ENCODE results near the gene OSBPL9.
"Not testable (repeated sequence)": the region's sequence is repeated elsewhere in the genome, so short reads cannot be mapped to it uniquely, and the experiment has no call there.

The OSBPL9 gene

GRCh38 chr1:51667561-51667960 lies 50.7 kb downstream of the OSBPL9 start:
- no peak for DNase-seq

GRCh38 chr1:51669272-51669671 lies 52.4 kb downstream of the OSBPL9 start:
- DNase-seq: no peak

DNA sequence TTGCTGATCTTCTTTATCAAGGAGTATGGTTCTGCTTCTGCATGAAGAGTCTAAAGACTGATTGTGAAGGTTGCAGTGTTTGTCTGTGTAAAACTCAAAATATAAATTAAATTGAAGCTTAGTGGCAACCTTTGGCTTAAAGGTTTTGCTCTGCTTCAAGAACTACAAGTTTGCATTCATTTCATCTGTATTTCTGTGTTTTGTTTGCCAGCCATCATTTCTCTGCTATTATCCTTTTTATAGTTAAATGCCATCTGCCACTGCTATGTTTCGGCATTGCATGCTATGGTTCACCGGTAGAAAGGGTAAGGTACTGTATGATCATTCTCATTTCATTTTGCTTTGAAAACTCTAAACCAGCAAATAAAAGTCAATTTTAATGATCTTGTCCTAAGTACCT lies 52.9 kb downstream of the OSBPL9 start:
- no peak for DNase-seq

DNA sequence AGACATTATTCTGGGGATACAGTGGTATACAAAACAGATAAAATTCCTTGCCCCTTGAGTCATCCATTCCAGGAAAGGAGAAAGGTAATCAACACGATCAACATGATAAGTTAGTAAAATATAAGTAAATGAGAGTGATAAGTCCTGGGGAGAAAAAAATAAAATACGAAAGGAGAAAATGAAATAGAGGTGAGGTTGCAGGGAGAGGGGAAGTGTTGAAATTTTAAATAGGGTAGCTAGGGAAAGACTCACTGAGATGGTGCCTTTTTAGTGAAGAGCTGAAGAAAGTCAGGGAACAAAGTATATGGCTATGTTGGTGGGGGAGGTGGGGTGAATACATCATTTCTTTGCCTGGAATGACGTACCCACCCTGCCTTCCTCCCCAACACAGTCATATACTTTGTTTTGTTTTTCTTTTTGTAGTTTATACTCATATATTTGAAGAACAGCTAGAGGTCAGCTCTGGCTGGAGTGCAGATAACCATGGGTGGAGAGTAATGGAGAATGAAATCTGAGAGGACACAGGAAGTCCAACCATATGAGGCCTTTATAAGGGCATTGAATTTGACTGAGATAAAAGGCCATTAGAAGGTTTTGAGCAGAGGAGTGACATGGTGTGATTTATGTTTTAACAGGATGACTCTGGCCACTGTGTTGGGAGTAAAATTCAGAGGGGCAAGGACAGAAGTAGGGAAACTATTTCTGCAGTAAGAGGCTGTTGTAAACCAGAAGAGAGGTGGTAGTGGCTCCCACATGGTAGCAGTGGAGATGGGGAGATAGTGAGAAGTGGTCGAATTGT lies 54.8 kb downstream of the OSBPL9 start:
- no peak for DNase-seq

- no peak for DNase-seq
Observed at GRCh38 chr1:51673279-51673678, 56.4 kb downstream of the OSBPL9 start.

- DNase-seq: no peak
Observed at GRCh38 chr1:51675177-51675780, 58.4 kb downstream of the OSBPL9 start.

GRCh38 chr1:51679435-51679834 lies 62.5 kb downstream of the OSBPL9 start:
- DNase-seq: no peak

GRCh38 chr1:51684776-51685175 lies 67.9 kb downstream of the OSBPL9 start:
- DNase-seq: no peak

DNA sequence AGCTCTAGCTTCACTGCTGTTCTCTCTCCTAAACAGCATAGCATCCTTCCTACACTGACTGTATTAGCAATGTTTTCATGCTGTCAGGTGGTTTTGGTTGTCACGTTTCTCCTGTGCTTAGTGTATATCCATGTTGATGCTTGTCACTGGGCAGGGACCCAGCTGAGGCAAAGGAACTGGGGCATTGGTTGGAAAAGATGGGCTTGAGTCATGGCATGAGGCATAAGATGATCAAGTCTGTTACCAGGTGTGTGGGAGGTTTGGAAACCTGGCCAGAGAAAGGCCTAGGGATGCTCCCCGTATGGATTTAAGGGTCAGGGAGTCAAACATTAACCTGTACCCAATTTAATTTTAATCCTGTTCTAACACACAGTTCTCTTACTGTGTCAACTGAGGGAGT lies 69.6 kb downstream of the OSBPL9 start:
- no peak for DNase-seq

- no peak for DNase-seq
Observed at GRCh38 chr1:51689075-51689440, 72.2 kb downstream of the OSBPL9 start.

DNA sequence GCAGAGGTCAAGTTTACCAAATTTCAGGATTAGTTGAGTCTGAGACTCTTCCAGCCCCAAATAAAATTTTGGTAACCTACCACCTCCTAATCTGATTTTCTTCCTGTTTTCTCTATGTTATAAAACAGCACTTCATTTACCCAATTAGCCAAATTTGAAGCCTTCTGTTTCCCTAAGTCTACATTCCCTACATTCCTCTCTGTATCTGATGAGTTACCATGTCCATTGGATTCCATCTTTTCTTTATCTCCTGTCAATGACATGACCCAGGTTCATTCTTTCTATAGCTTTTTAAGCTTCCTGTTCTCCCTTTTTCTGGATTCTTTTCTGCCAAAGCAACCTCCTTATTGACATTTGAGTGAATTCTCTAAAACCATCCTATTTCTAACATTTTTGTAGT lies 72.8 kb downstream of the OSBPL9 start:
- DNase-seq: no peak

DNA sequence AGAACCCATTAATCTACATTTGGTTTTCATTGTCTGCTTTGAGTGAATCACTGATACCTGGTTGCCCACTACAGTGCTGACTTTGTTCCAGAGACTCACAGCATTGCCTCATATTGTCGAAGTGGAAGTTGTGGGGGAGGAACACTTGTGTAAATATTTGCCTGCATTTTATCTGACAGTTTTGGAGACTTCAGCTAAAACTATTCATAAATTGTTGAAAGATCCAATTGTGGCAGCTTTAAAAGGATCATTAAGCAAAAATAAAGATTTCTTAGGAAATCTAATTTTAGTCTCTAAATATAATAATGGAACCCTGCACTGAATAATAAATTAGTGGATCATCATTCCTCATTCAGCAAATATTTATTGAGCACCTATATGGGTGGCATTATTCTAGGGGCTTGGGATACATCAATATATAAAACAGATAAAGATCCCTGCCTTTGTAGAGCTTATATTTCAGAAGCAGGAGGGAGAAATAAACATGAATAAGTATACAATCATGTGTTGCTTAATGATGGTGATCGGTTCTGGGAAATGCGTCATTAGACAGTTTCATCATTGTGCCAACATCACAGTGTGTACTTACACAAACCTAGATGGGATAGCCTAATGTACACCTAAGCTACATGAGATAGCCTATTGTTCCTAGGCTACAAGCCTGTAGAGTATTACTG lies 73.5 kb downstream of the OSBPL9 start:
- no peak for DNase-seq

GRCh38 chr1:51691920-51692319 lies 75.0 kb downstream of the OSBPL9 start:
- no peak for DNase-seq

GRCh38 chr1:51693419-51694155 lies 76.7 kb downstream of the OSBPL9 start:
- no peak for DNase-seq

- DNase-seq: no peak
Observed at GRCh38 chr1:51697166-51697565, 80.3 kb downstream of the OSBPL9 start.

- no peak for DNase-seq
Observed at GRCh38 chr1:51699391-51699790, 82.5 kb downstream of the OSBPL9 start.

- not testable (repeated sequence) for DNase-seq
Observed at GRCh38 chr1:51701782-51702181, 84.9 kb downstream of the OSBPL9 start.

DNA sequence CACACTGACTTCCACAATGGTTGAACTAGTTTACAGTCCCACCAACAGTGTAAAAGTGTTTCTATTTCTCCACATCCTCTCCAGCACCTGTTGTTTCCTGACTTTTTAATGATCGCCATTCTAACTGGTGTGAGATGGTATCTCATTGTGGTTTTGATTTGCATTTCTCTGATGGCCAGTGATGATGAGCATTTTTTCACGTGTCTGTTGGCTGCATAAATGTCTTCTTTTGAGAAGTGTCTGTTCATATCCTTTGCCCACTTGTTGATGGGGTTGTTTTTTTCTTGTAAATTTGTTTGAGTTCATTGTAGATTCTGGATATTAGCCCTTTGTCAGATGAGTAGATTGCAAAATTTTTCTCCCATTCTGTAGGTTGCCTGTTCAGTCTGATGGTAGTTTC lies 85.3 kb downstream of the OSBPL9 start:
- DNase-seq: not testable (repeated sequence)

DNA sequence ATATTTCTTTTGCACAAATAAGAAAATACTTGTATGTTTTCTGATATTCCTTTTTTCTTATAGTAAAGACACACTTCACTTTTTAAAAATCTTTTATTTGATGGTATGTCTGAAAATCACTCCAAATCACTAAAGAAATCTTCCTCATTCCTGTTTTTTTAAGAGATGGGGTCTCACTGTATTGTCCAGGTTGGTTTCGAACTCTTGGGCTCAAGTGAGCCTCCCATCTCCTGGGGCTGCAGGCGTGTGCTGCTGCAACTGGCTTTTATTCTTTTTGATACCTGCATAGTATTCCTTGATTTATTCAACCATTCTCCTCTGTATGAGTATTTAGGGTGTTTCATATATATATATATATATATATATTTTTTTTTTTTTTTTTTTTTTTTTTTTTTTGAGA lies 88.1 kb downstream of the OSBPL9 start:
- no peak for DNase-seq

DNA sequence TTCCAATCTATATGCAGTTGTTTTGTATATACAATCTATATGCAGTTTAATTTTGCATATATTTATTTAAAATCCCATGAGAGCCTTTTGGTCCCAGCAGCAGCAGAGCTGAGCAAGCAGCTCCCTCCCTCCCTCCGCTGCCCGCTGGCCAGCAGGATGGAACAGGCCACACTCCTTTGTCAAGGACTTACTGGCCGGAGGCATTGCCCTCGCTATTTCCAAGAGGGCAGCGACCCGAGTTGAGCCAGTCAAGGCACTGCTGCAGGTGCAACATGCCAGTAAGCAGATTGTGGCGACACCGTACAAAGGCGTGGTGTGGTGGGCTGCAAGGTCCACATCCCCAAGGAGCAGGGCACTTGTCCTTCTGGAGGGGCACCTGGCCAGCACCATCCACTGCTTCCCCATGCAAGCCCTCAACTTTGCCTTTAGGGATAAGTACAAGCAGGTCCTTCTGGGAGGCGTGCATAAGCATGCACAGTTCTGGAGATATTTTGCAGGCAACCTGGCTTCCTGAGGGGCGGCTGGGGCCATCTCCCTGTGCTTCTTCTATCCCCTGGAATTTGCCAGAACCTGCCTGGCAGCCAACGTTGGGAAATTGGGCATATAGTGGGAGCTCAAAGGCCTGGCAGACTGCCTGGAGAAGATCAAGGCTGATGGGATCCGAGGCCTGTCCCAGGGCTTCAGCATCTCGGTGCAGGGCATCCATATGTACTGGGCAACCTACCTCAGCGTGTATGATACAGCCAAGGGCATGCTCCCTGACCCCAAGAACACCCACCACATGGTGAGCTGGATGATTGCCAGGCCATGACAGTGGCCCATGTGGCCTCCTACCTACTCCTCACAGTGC lies 92.2 kb downstream of the OSBPL9 start:
- DNase-seq: no peak

DNA sequence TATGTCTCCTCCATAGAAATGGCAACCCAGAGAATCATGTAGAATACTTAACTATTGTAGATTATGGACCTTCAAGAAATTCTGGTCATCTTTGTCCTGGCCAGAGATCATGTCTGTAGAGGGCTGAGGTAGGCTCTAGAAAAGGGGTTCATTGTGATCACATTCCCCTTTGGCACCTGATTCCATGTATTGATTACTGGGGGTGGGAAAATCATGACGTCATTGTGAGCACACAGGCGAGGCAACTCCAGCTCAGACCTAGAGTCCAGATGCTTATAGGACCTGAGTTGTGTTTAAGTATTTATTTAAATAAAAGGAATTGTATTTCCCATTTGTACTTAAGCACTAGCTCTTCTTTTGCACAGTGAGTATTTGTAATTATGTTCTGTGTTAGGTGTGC lies 93.1 kb downstream of the OSBPL9 start:
- DNase-seq: no peak

- no peak for DNase-seq
Observed at GRCh38 chr1:51712590-51712989, 95.7 kb downstream of the OSBPL9 start.
